Hepatocyte (in vitro differentiated cells): ENCODE results near the gene SCART1.

ENCODE experiments used
- EZH2 ChIP-seq: fragments of 200-600 bp; sonication (generic); IDR thresholded peaks from 2 replicates; pipeline ENCODE4 v1.6.1; 2016; ENCODE audit warnings: antibody characterized with exemption, mild to moderate bottlenecking, borderline replicate concordance
- EZH2phosphoT487 ChIP-seq: fragments of 200-600 bp; sonication (generic); IDR thresholded peaks from one replicate; pipeline ENCODE4 v1.6.1; 2018; ENCODE audit warnings: antibody characterized with exemption, mild to moderate bottlenecking, low read depth, moderate library complexity; ENCODE audit not compliant: unreplicated experiment, severe bottlenecking
- TF ChIP-seq, protein P1 (sequence below): fragments of 200-600 bp; sonication (generic); IDR thresholded peaks from 2 replicates; pipeline ENCODE4 v1.5.1; 2016; ENCODE audit warnings: antibody characterized with exemption, mild to moderate bottlenecking; ENCODE audit not compliant: poor library complexity

DNA sequence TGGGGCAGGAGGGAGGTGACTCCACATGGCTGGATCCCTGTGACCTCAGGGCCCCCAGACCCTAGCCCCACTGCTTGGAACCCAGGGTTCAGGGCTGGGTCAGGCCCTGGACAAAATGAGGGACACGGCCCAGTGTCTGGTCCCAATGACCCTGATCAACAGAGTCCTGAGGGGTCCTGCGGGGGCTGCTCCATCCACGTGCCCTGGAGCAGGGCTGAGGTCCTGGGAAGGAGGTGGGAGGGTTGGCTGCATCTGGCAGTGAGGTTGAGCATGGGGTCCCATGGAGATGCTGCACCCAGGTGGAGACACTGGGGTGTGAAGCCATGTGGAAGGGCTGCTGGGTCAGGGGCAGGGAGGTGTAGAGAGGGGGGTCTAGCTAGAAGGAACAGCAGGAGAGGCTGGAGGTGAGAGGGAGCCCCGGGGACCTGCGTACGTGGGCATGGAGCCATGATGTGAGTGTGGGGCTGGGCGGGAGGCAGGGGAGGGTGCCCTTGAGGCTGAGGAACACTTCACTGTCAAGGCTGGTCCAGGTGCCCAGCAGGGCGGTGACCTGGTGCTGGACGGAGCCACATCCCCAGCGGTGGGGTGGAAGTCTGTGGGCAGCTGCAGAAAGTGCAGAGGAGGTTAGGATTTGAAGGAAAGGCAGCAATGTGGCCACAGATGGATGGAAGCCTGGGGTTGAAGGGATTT lies 604 bp downstream of the SCART1 start:
- TF ChIP-seq, protein P1, sequence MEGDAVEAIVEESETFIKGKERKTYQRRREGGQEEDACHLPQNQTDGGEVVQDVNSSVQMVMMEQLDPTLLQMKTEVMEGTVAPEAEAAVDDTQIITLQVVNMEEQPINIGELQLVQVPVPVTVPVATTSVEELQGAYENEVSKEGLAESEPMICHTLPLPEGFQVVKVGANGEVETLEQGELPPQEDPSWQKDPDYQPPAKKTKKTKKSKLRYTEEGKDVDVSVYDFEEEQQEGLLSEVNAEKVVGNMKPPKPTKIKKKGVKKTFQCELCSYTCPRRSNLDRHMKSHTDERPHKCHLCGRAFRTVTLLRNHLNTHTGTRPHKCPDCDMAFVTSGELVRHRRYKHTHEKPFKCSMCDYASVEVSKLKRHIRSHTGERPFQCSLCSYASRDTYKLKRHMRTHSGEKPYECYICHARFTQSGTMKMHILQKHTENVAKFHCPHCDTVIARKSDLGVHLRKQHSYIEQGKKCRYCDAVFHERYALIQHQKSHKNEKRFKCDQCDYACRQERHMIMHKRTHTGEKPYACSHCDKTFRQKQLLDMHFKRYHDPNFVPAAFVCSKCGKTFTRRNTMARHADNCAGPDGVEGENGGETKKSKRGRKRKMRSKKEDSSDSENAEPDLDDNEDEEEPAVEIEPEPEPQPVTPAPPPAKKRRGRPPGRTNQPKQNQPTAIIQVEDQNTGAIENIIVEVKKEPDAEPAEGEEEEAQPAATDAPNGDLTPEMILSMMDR = no peak
- TF ChIP-seq EZH2 = no peak
- TF ChIP-seq EZH2phosphoT487 = no peak
